Loucy (cell line): ENCODE data around the gene SLBP.

Experiments
- EZH2phosphoT487 ChIP-seq: fragments of 200-600 bp; IDR thresholded peaks from 2 replicates; pipeline ENCODE4 v1.6.1; 2018; ENCODE audit warnings: antibody characterized with exemption, mild to moderate bottlenecking, moderate library complexity, borderline replicate concordance
- TF ChIP-seq, protein P1 (sequence below): fragments of 200-600 bp; sonication (generic); conservative IDR thresholded peaks from 2 replicates; pipeline ENCODE4 v1.5.1; 2014; ENCODE audit warnings: mild to moderate bottlenecking, antibody characterized with exemption, low read length

DNA sequence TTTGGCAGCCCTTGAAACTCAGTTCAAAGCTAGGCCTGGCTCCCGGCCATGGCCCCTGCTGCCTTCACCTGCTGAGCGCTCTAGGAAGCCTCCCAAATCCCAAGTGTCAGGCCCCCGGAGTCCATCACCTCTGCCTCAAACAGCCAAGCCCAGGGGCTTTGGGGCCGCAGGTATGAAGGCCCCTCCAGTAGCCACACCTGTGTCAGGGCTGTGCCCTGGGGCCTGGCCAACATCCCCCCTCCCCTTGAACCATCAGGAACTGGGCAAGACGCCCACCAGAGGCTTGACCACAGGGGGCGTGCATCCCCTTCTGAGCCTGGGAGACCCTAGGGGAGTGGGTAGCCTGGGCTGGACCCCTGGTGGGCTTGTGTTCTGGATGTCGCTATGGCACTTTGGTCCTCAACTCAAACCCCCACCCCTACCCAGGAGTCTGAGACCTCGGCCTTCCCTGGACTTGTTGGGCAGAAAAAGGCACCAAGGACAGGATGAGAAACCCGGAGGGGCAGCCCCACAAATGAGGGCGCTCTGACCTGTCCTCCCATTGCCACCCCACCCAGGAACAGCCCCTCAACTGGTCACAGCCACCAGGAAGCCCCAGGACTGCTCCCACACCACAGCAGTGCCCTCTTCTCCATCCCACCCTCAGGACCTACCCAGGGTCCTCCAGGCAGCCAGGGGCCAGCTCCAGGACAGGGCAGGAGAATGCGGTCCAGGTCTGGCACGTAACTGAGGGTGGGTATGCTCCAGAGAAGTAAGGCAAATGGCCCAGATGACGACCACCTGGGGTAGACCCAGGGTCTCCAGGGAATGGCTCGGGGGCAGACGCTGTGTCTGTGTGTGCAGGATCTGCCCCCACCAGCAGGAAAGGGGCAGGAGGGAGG, 4.2 kb upstream of the SLBP start:
- TF ChIP-seq, protein P1, sequence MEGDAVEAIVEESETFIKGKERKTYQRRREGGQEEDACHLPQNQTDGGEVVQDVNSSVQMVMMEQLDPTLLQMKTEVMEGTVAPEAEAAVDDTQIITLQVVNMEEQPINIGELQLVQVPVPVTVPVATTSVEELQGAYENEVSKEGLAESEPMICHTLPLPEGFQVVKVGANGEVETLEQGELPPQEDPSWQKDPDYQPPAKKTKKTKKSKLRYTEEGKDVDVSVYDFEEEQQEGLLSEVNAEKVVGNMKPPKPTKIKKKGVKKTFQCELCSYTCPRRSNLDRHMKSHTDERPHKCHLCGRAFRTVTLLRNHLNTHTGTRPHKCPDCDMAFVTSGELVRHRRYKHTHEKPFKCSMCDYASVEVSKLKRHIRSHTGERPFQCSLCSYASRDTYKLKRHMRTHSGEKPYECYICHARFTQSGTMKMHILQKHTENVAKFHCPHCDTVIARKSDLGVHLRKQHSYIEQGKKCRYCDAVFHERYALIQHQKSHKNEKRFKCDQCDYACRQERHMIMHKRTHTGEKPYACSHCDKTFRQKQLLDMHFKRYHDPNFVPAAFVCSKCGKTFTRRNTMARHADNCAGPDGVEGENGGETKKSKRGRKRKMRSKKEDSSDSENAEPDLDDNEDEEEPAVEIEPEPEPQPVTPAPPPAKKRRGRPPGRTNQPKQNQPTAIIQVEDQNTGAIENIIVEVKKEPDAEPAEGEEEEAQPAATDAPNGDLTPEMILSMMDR = no peak
- no peak for TF ChIP-seq EZH2phosphoT487
